GM19468 (cell line): ENCODE data around the gene CNTNAP2.

Experiments
- ATAC-seq: cut with Tn5 transposase; IDR thresholded peaks from one replicate; pipeline ENCODE4 v1.9.1; 2021; ENCODE audit warnings: mild to moderate bottlenecking, moderate library complexity, moderate number of reproducible peaks; ENCODE audit not compliant: unreplicated experiment; ENCODE audit errors: extremely low read depth

CNTNAP2 gene

GRCh38 chr7:147405621-147406020, 1289.0 kb downstream of the CNTNAP2 start:
- no peak for ATAC-seq

- no peak for ATAC-seq
Measured at GRCh38 chr7:147406521-147407135, 1290.0 kb downstream of the CNTNAP2 start.

- ATAC-seq = no peak
Measured at GRCh38 chr7:147411096-147411495, 1294.5 kb downstream of the CNTNAP2 start.

GRCh38 chr7:147412109-147412508, 1295.5 kb downstream of the CNTNAP2 start:
- no peak for ATAC-seq

- ATAC-seq = no peak
Measured at GRCh38 chr7:147412782-147413556, 1296.4 kb downstream of the CNTNAP2 start.

GRCh38 chr7:147413557-147413870, 1296.9 kb downstream of the CNTNAP2 start:
- no peak for ATAC-seq

GRCh38 chr7:147415991-147416390, 1299.4 kb downstream of the CNTNAP2 start:
- no peak for ATAC-seq

- no peak for ATAC-seq
Measured at GRCh38 chr7:147418966-147419365, 1302.4 kb downstream of the CNTNAP2 start.

GRCh38 chr7:147423875-147424274, 1307.3 kb downstream of the CNTNAP2 start:
- no peak for ATAC-seq

- no peak for ATAC-seq
Measured at GRCh38 chr7:147428075-147428474, 1311.5 kb downstream of the CNTNAP2 start.

GRCh38 chr7:147429961-147430360, 1313.4 kb downstream of the CNTNAP2 start:
- ATAC-seq = no peak

- no peak for ATAC-seq
Measured at GRCh38 chr7:147432079-147432478, 1315.5 kb downstream of the CNTNAP2 start.

GRCh38 chr7:147432576-147432975, 1316.0 kb downstream of the CNTNAP2 start:
- no peak for ATAC-seq

- no peak for ATAC-seq
Measured at GRCh38 chr7:147436718-147437117, 1320.1 kb downstream of the CNTNAP2 start.

GRCh38 chr7:147438216-147438615, 1321.6 kb downstream of the CNTNAP2 start:
- no peak for ATAC-seq

GRCh38 chr7:147443942-147444341, 1327.3 kb downstream of the CNTNAP2 start:
- no peak for ATAC-seq

- no peak for ATAC-seq
Measured at GRCh38 chr7:147452816-147453215, 1336.2 kb downstream of the CNTNAP2 start.

GRCh38 chr7:147465223-147465622, 1348.6 kb downstream of the CNTNAP2 start:
- ATAC-seq = no peak

GRCh38 chr7:147472556-147472955, 1356.0 kb downstream of the CNTNAP2 start:
- ATAC-seq = no peak

- ATAC-seq = no peak
Measured at GRCh38 chr7:147474862-147475261, 1358.3 kb downstream of the CNTNAP2 start.

GRCh38 chr7:147477526-147477925, 1360.9 kb downstream of the CNTNAP2 start:
- ATAC-seq = no peak

GRCh38 chr7:147478796-147479195, 1362.2 kb downstream of the CNTNAP2 start:
- no peak for ATAC-seq
